K562 (cell line): ENCODE results near the gene ANKRD10. TPM values are rescaled to one million over a fixed set of nuclear protein-coding genes. Genes with fewer than 3 reads are reported as not detected.
A peak's percentile ranks its signal among the peaks of the same experiment; 100 is the strongest.

Experiments used
- BCOR ChIP-seq: fragments of 450-650 bp; IDR thresholded peaks from 2 replicates; pipeline ENCODE4 v1.6.1; 2016
- CEBPG ChIP-seq, 3 experiments: fragments of 200-800 bp in 1 of 3; sonication (Bioruptor generic) in 1 of 3; sonication (generic) in 1 of 3; formaldehyde crosslinking in 1 of 3; IDR thresholded peaks in 2 of 3; conservative IDR thresholded peaks in 1 of 3; 2 replicates each; pipeline versions ENCODE4 v1.6.1 to v1.8.0; 2016 to 2022; ENCODE audit warnings: missing compliant biosample characterization in 2 of 3, missing genetic modification characterization in 2 of 3, mild to moderate bottlenecking in 1 of 3, missing genetic modification reagents in 1 of 3
- DMBX1 ChIP-seq: fragments of 250-450 bp; sonication (Bioruptor Pico); IDR thresholded peaks from 2 replicates; pipeline ENCODE4 v1.8.0; 2022; ENCODE audit warnings: inconsistent platforms, mild to moderate bottlenecking, moderate library complexity, borderline replicate concordance
- ELF2 ChIP-seq: fragments of 250-450 bp; sonication (Bioruptor Pico); IDR thresholded peaks from 2 replicates; pipeline ENCODE4 v1.5.0; 2021; ENCODE audit warnings: mild to moderate bottlenecking
- FOXA1 ChIP-seq: fragments of 450-650 bp; IDR thresholded peaks from 2 replicates; pipeline ENCODE4 v1.6.1; 2016; ENCODE audit warnings: mild to moderate bottlenecking, borderline replicate concordance
- GABPB2 ChIP-seq: fragments of 250-450 bp; sonication (Bioruptor Pico); conservative IDR thresholded peaks from 2 replicates; pipeline ENCODE4 v1.5.1; 2021; ENCODE audit warnings: mild to moderate bottlenecking
- MAZ ChIP-seq, 2 experiments: fragments of 450-650 bp in 1 of 2; sonication (generic) in 1 of 2; formaldehyde crosslinking; IDR thresholded peaks in 1 of 2; conservative IDR thresholded peaks in 1 of 2; 2 replicates each; pipeline versions ENCODE4 v1.4.0 to v1.5.0; 2020; ENCODE audit warnings: mild to moderate bottlenecking in 1 of 2, missing genetic modification reagents in 1 of 2
- NR2C2 ChIP-seq, 2 experiments: fragments of 200-800 bp in 1 of 2; sonication (Bioruptor generic) in 1 of 2; sonication (generic) in 1 of 2; formaldehyde crosslinking in 1 of 2; IDR thresholded peaks; 2 replicates each; pipeline versions ENCODE4 v1.6.1 to v1.8.0; 2016 to 2022; ENCODE audit warnings: mild to moderate bottlenecking in 1 of 2, missing compliant biosample characterization in 1 of 2, missing genetic modification characterization in 1 of 2, missing genetic modification reagents in 1 of 2
- SMAD3 ChIP-seq: fragments of 450-650 bp; formaldehyde crosslinking; conservative IDR thresholded peaks from 2 replicates; pipeline ENCODE4 v1.4.0; 2020; ENCODE audit warnings: mild to moderate bottlenecking
- SNRNP70 ChIP-seq: fragments of 200-400 bp; formaldehyde crosslinking; optimal IDR thresholded peaks from 2 replicates; pipeline ENCODE3; 2017; ENCODE audit warnings: low read depth, low read length
- STAG1 ChIP-seq: sonication (generic); formaldehyde crosslinking; IDR thresholded peaks from 2 replicates; pipeline ENCODE4 v1.5.0; 2020; ENCODE audit warnings: missing genetic modification reagents, borderline replicate concordance
- TRIM28 ChIP-seq: fragments of 450-650 bp; IDR thresholded peaks from 2 replicates; pipeline ENCODE4 v1.6.1; 2017
- XRCC4 ChIP-seq: IDR thresholded peaks from one replicate; pipeline ENCODE4 v1.6.1; 2011; ENCODE audit not compliant: insufficient read depth, insufficient read length; ENCODE audit errors: extremely low read depth
- ZBTB17 ChIP-seq: fragments of 450-650 bp; formaldehyde crosslinking; IDR thresholded peaks from 2 replicates; pipeline ENCODE4 v1.4.0; 2020; ENCODE audit warnings: mild to moderate bottlenecking
- ZNF347 ChIP-seq: fragments of 450-650 bp; formaldehyde crosslinking; IDR thresholded peaks from 2 replicates; pipeline ENCODE4 v1.4.0; 2020; ENCODE audit warnings: low read depth, mild to moderate bottlenecking, moderate library complexity
- ZNF431 ChIP-seq: sonication (generic); formaldehyde crosslinking; IDR thresholded peaks from 2 replicates; pipeline ENCODE4 v1.8.0; 2022; ENCODE audit warnings: mild to moderate bottlenecking, missing genetic modification reagents
- polyA plus RNA-seq, 8 experiments: library from polyadenylated mRNA; depleted of rRNA in 4 of 8; stranded (reverse) in 5 of 8; unstranded in 3 of 8; fragments of >200 nt; fragmentation: Nextera tagmentation in 2 of 8; fragmentation: Illumina TruSeq in 1 of 8; extraction: Ambion mirVana in 2 of 8; extraction: Trizol in 1 of 8; gene quantifications; 2 replicates each; pipeline versions ENCODE4 v1.2.1 to v1.2.3, GENCODE V29; 2011 to 2014; ENCODE audit warnings: inconsistent platforms in 1 of 8, missing spikeins in 1 of 8
- total RNA-seq, 7 experiments: library from RNA; depleted of rRNA in 6 of 7; stranded (reverse); fragments of >200 nt in 6 of 7; fragmentation: Illumina TruSeq in 2 of 7; extraction: Trizol in 2 of 7; gene quantifications; 2 replicates each; pipeline versions ENCODE4 v1.2.1 to v1.2.3, GENCODE V29; 2011 to 2021; ENCODE audit warnings: low replicate concordance in 1 of 7
- TF ChIP-seq, protein P1 (sequence below): fragments of 450-650 bp; conservative IDR thresholded peaks from 2 replicates; pipeline ENCODE4 v1.6.1; 2016; ENCODE audit warnings: missing genetic modification characterization, low read depth, mild to moderate bottlenecking, control low read depth, missing compliant biosample characterization

Gene ANKRD10
- total and polyA plus RNA-seq, 9 of the 15 experiments (the other 6 are each of a cell fraction or from before 2014, with no cell fraction given), result 21.7 to 183 (median 45.0) TPM

DNA sequence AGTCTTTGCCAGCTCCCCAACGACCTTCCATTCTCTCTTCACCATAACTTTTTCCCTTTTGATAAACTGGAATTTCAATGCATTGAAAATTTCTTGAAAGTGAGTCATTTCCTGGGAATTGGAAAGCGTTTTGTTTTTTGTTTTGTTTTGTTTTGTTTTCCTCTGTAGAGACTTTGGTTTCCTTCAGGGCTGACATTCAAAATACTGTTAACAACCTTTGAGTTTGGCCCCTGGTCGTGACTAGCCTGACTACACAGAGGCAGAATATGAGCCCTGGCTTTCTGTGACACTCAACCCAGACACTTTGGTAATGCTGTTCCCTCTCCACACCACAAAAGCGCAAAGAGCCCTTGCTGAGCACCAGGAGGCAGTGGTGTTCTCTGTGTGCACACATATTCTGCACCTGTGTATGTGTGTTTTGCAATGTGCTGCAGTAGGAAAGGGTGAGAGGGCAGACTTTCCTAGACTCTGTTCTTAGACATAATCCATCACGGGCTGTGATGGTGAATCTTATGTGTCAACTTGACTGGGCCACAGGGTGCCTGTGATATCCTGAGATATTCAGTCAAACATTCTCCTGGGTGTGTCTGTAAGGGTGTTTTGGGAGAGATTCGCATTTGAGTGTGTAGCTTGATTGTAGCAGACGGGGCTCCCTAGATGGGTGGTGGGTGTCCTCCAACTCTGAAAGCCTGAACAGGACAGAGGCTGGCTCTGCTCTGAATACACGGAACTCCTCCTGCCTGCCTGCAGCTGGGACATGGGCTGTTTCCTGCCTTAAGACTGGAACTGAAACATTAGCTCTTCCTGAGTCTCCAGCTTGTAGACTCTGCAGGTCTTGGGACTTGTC is 29.5 kb upstream of the ANKRD10 start (continued):
- no peak for TF ChIP-seq SNRNP70
- peak; percentile 13; the same call in 1 of the 2 replicates for TF ChIP-seq BCOR
- TF ChIP-seq GABPB2, result no peak
- TF ChIP-seq ELF2 (CRISPR knock-in tag), result no peak
- TF ChIP-seq STAG1 (CRISPR knock-in tag), result peak; percentile 36; the same call in 1 of the 2 replicates
- TF ChIP-seq ZBTB17, result no peak
- TF ChIP-seq DMBX1 (CRISPR knock-in tag), result peak; percentile 60
- TF ChIP-seq ZNF347 (CRISPR knock-in tag), result no peak
- no peak for TF ChIP-seq TRIM28
- no peak for TF ChIP-seq SMAD3 (CRISPR knock-in tag)
- no peak for TF ChIP-seq ZNF431 (CRISPR knock-in tag)
- TF ChIP-seq FOXA1, result no peak
- peak in 1 of 2 experiments; percentile 43; a peak in 1 of 4 replicates for TF ChIP-seq MAZ (CRISPR knock-in tag; conservative IDR thresholded peaks at IDR 0.05 in 1 of 2, IDR thresholded peaks at IDR 0.05 in 1 of 2)
- TF ChIP-seq CEBPG (CRISPR knock-in tag; IDR thresholded peaks at IDR 0.05), result peak; percentile 50; the same call in 1 of the 2 replicates
- peak; percentile 7 to 57; a peak in 2 of 4 replicates for TF ChIP-seq CEBPG (tag; conservative IDR thresholded peaks at IDR 0.05 in 1 of 2, IDR thresholded peaks at IDR 0.05 in 1 of 2)
- TF ChIP-seq, protein P1, sequence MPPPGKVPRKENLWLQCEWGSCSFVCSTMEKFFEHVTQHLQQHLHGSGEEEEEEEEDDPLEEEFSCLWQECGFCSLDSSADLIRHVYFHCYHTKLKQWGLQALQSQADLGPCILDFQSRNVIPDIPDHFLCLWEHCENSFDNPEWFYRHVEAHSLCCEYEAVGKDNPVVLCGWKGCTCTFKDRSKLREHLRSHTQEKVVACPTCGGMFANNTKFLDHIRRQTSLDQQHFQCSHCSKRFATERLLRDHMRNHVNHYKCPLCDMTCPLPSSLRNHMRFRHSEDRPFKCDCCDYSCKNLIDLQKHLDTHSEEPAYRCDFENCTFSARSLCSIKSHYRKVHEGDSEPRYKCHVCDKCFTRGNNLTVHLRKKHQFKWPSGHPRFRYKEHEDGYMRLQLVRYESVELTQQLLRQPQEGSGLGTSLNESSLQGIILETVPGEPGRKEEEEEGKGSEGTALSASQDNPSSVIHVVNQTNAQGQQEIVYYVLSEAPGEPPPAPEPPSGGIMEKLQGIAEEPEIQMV (tag), result no peak
- TF ChIP-seq NR2C2 (CRISPR knock-in tag; IDR thresholded peaks at IDR 0.05), result no peak
- TF ChIP-seq NR2C2 (tag; IDR thresholded peaks at IDR 0.05), result 0 out of 2 replicates have a peak, but pooled peaks have one; percentile 27
- TF ChIP-seq XRCC4, result no peak
